ENCODE results near the gene CORIN. TPM values are rescaled to one million over a fixed set of nuclear protein-coding genes. Genes with fewer than 3 reads are reported as not detected.

CORIN gene
- polyA plus RNA-seq, 1 donor (not counting 4 experiments of a cell fraction or from before 2014, with no cell fraction given), result 0.14 TPM

GRCh38 chr4:47848041-47848440 is 10.2 kb upstream of the CORIN start:
- no peaks in the 10 kb centered on the region for H4K20me1 ChIP-seq (ENCODE audit: control insufficient read depth, extremely low read depth, insufficient read depth, low read length)
- H3K27me3 ChIP-seq (ENCODE audit: control insufficient read depth, extremely low read depth, insufficient read depth, low read length), result no peaks in the 10 kb centered on the region
- H3K36me3 ChIP-seq (ENCODE audit: control insufficient read depth in 2 of 2, extremely low read depth in 1 of 2, insufficient read depth in 2 of 2, low read length in 2 of 2), result peaks cover 3 to 5% of the 10 kb centered on the region in 2 experiments
- H3K79me2 ChIP-seq (ENCODE audit: control insufficient read depth, insufficient read depth, low read length), result no peaks in the 10 kb centered on the region
- no peak overlapping the region for H3K4me3 ChIP-seq (ENCODE audit: control insufficient read depth in 2 of 3, extremely low read depth in 1 of 3, insufficient read depth in 2 of 3, low read depth in 1 of 3, low read length in 3 of 3)
- no peak overlapping the region for H3K4me2 ChIP-seq (ENCODE audit: control insufficient read depth, extremely low read depth, insufficient read depth, low read depth, low read length)
- H3K27ac ChIP-seq (ENCODE audit: control insufficient read depth, insufficient read depth, low read length), result no peak overlapping the region
- no peaks in the 10 kb centered on the region for H3K9me3 ChIP-seq (ENCODE audit: control insufficient read depth, low read depth, low read length)
- dilution Hi-C loops (cut with MboI; ENCODE audit: extremely low pct_ligation_motif_present, low sequenced_read_pairs), result no loop called here
- TF ChIP-seq EZH2 (IDR thresholded peaks at IDR 0.05; ENCODE audit: low read length) (no peak), CTCF (optimal IDR thresholded peaks at IDR 0.05 in 1 of 3, IDR thresholded peaks at IDR 0.05 in 1 of 3, conservative IDR thresholded peaks at IDR 0.05 in 1 of 3; ENCODE audit: extremely low read depth in 1 of 3, insufficient read depth in 2 of 3, low read length in 3 of 3) (no peak)
- H3K9ac ChIP-seq (ENCODE audit: control insufficient read depth, extremely low read depth, insufficient read depth, low read length), result no peak overlapping the region
- H3K4me1 ChIP-seq (ENCODE audit: control insufficient read depth, extremely low read depth, insufficient read depth, low read length), result no peaks in the 10 kb centered on the region
- H3K9me1 ChIP-seq (ENCODE audit: control insufficient read depth, extremely low read depth, insufficient read depth, low read length), result no peaks in the 10 kb centered on the region
- no peak overlapping the region for H2AFZ ChIP-seq (ENCODE audit: control insufficient read depth, low read length)
- no peak for FAIRE-seq
- no peak for DNase-seq (ENCODE audit: low read depth, low spot score)

GRCh38 chr4:47842985-47843384 is 5.1 kb upstream of the CORIN start:
- Histone ChIP-seq H3K4me1 (ENCODE audit: control insufficient read depth, extremely low read depth, insufficient read depth, low read length) (peaks cover 2% of the 10 kb centered on the region), H3K9me1 (ENCODE audit: control insufficient read depth, extremely low read depth, insufficient read depth, low read length) (no peaks in the 10 kb centered on the region), H4K20me1 (ENCODE audit: control insufficient read depth, extremely low read depth, insufficient read depth, low read length) (no peaks in the 10 kb centered on the region), H3K4me2 (ENCODE audit: control insufficient read depth, extremely low read depth, insufficient read depth, low read depth, low read length) (no peak overlapping the region), H3K27ac (ENCODE audit: control insufficient read depth, insufficient read depth, low read length) (no peak overlapping the region), H3K9me3 (ENCODE audit: control insufficient read depth, low read depth, low read length) (no peaks in the 10 kb centered on the region), H3K9ac (ENCODE audit: control insufficient read depth, extremely low read depth, insufficient read depth, low read length) (no peak overlapping the region), H3K27me3 (ENCODE audit: control insufficient read depth, extremely low read depth, insufficient read depth, low read length) (no peaks in the 10 kb centered on the region), H3K79me2 (ENCODE audit: control insufficient read depth, insufficient read depth, low read length) (no peaks in the 10 kb centered on the region), H3K4me3 (ENCODE audit: control insufficient read depth in 2 of 3, extremely low read depth in 1 of 3, insufficient read depth in 2 of 3, low read depth in 1 of 3, low read length in 3 of 3) (no peak overlapping the region), H2AFZ (ENCODE audit: control insufficient read depth, low read length) (no peak overlapping the region), H3K36me3 (ENCODE audit: control insufficient read depth in 2 of 2, extremely low read depth in 1 of 2, insufficient read depth in 2 of 2, low read length in 2 of 2) (peaks cover 3 to 5% of the 10 kb centered on the region in 2 experiments)
- TF ChIP-seq EZH2 (IDR thresholded peaks at IDR 0.05; ENCODE audit: low read length), result no peak
- TF ChIP-seq CTCF (optimal IDR thresholded peaks at IDR 0.05 in 1 of 3, IDR thresholded peaks at IDR 0.05 in 1 of 3, conservative IDR thresholded peaks at IDR 0.05 in 1 of 3; ENCODE audit: extremely low read depth in 1 of 3, insufficient read depth in 2 of 3, low read length in 3 of 3), result no peak
- FAIRE-seq, result no peak
- DNase-seq (ENCODE audit: low read depth, low spot score), result no peak
- dilution Hi-C loops (cut with MboI; ENCODE audit: extremely low pct_ligation_motif_present, low sequenced_read_pairs), result no loop called here

Data from keratinocyte (primary cell).